Activated naive CD4-positive, alpha-beta T cell treated with anti-CD3 and anti-CD28 coated beads for 36 hours (primary cell): ENCODE measurements around the gene ABHD12B. TPM values are rescaled to one million over a fixed set of nuclear protein-coding genes. Genes with fewer than 3 reads are reported as not detected.

Experiments used
- CTCF ChIA-PET: fragments of 350-600 bp; sonication (Branson Sonifier 250); formaldehyde crosslinking; loops from one replicate; lab custom pipeline; 2021; ENCODE audit warnings: antibody characterized with exemption; lab: Charles Lee
- DNase-seq: peaks from one replicate; pipeline ENCODE4 v3.0.0-alpha.2; 2020
- H3K27ac Mint-ChIP-seq: one replicate; pipeline ENCODE4 v1.8.0; 2021; ENCODE audit warnings: mild to moderate bottlenecking, mixed read lengths
- H3K27me3 Mint-ChIP-seq: one replicate; pipeline ENCODE4 v1.8.0; 2021; ENCODE audit warnings: low read depth, mixed read lengths
- H3K36me3 Mint-ChIP-seq: one replicate; pipeline ENCODE4 v1.8.0; 2021; ENCODE audit warnings: low read depth, mixed read lengths
- H3K4me1 Mint-ChIP-seq: one replicate; pipeline ENCODE4 v1.8.0; 2021; ENCODE audit warnings: low read depth, mixed read lengths
- H3K4me3 Mint-ChIP-seq: one replicate; pipeline ENCODE4 v1.8.0; 2021; ENCODE audit warnings: mild to moderate bottlenecking, moderate library complexity, mixed read lengths
- H3K9me3 Mint-ChIP-seq: one replicate; pipeline ENCODE4 v1.8.0; 2021; ENCODE audit warnings: mixed read lengths
- intact Hi-C: fragments of 100-400 bp; cut with micrococcal nuclease; formaldehyde crosslinking; loops from one replicate; pipeline ENCODE4 v1.15.1; 2023
- total RNA-seq, 2 experiments: library from RNA; stranded (reverse); gene quantifications; one replicate each; pipeline ENCODE4 v1.2.3, GENCODE V29; 2021

Gene ABHD12B
- total RNA-seq, 2 experiments from 2014 or later = not detected

GRCh38 chr14:50845166-50845565, 26.7 kb upstream of the ABHD12B start:
- H3K4me3 Mint-ChIP-seq = no peak overlapping the region
- no peak for DNase-seq
- H3K27ac Mint-ChIP-seq = no peak overlapping the region
- H3K9me3 Mint-ChIP-seq = no peaks in the 10 kb centered on the region
- intact Hi-C loops = no loop called here
- CTCF ChIA-PET = interaction anchor here (4.8 kb wide), 1 partner anchor 14 kb away, joined by 28 read pairs; no protein-coding TSS in a partner anchor
- no peaks in the 10 kb centered on the region for H3K36me3 Mint-ChIP-seq
- H3K27me3 Mint-ChIP-seq = no peaks in the 10 kb centered on the region
- no peaks in the 10 kb centered on the region for H3K4me1 Mint-ChIP-seq

- Mint-ChIP-seq H3K4me1 (no peaks in the 10 kb centered on the region), H3K27ac (no peak overlapping the region), H3K27me3 (no peaks in the 10 kb centered on the region), H3K36me3 (no peaks in the 10 kb centered on the region), H3K4me3 (no peak overlapping the region), H3K9me3 (no peaks in the 10 kb centered on the region)
- intact Hi-C loops = no loop called here
- DNase-seq = no peak
- CTCF ChIA-PET = interaction anchor here (0.7 to 4.8 kb wide), 4 partner anchors 10 to 58 kb away, joined by 3 to 28 read pairs (median 3); no protein-coding TSS in a partner anchor
Measured at GRCh38 chr14:50846226-50846880, 25.5 kb upstream of the ABHD12B start.

- Mint-ChIP-seq H3K4me1 (peaks cover 2% of the 10 kb centered on the region), H3K4me3 (no peak overlapping the region), H3K27me3 (no peaks in the 10 kb centered on the region), H3K9me3 (no peaks in the 10 kb centered on the region), H3K27ac (no peak overlapping the region), H3K36me3 (no peaks in the 10 kb centered on the region)
- no peak for DNase-seq
- CTCF ChIA-PET = interaction anchor here (1.1 to 1.2 kb wide), 2 partner anchors 15 to 59 kb away, joined by 3 read pairs; no protein-coding TSS in a partner anchor
- intact Hi-C loops = no loop called here
Measured at GRCh38 chr14:50853891-50854290, 18.0 kb upstream of the ABHD12B start.

- Mint-ChIP-seq H3K36me3 (no peaks in the 10 kb centered on the region), H3K4me1 (peaks cover 6% of the 10 kb centered on the region), H3K27ac (no peak overlapping the region), H3K4me3 (no peak overlapping the region), H3K9me3 (no peaks in the 10 kb centered on the region), H3K27me3 (no peaks in the 10 kb centered on the region)
- DNase-seq = no peak
- intact Hi-C loops = no loop called here
- CTCF ChIA-PET = interaction anchor here (0.5 to 1.2 kb wide), 3 partner anchors 15 to 139 kb away, joined by 3 read pairs; no protein-coding TSS in a partner anchor
Measured at GRCh38 chr14:50854521-50854920, 17.3 kb upstream of the ABHD12B start.

- H3K4me3 Mint-ChIP-seq = no peak overlapping the region
- H3K27me3 Mint-ChIP-seq = no peaks in the 10 kb centered on the region
- H3K36me3 Mint-ChIP-seq = no peaks in the 10 kb centered on the region
- intact Hi-C loops = no loop called here
- no peak overlapping the region for H3K27ac Mint-ChIP-seq
- no peaks in the 10 kb centered on the region for H3K9me3 Mint-ChIP-seq
- H3K4me1 Mint-ChIP-seq = peaks cover 12% of the 10 kb centered on the region
- CTCF ChIA-PET = no interaction called here
- no peak for DNase-seq
Measured at GRCh38 chr14:50855558-50855957, 16.3 kb upstream of the ABHD12B start.

GRCh38 chr14:50856660-50857059, 15.2 kb upstream of the ABHD12B start:
- Mint-ChIP-seq H3K4me1 (peaks cover 12% of the 10 kb centered on the region), H3K9me3 (no peaks in the 10 kb centered on the region), H3K27me3 (no peaks in the 10 kb centered on the region), H3K36me3 (no peaks in the 10 kb centered on the region), H3K27ac (no peak overlapping the region), H3K4me3 (no peak overlapping the region)
- intact Hi-C loops = no loop called here
- CTCF ChIA-PET = interaction anchor here (0.6 to 8.0 kb wide), 5 partner anchors 8 to 314 kb away, joined by 3 to 143 read pairs (median 3); no protein-coding TSS in a partner anchor
- DNase-seq = no peak

GRCh38 chr14:50859296-50859624, 12.6 kb upstream of the ABHD12B start:
- CTCF ChIA-PET = interaction anchor here (0.6 to 8.0 kb wide), 21 partner anchors 8 to 1100 kb away, joined by 3 to 143 read pairs (median 10); partner anchors contain the start of gene NIN
- Mint-ChIP-seq H3K4me3 (peak overlapping the region; percentile 80), H3K4me1 (peaks cover 10% of the 10 kb centered on the region), H3K27me3 (no peaks in the 10 kb centered on the region), H3K27ac (no peak overlapping the region), H3K36me3 (no peaks in the 10 kb centered on the region), H3K9me3 (no peaks in the 10 kb centered on the region)
- no peak for DNase-seq
- intact Hi-C loops = loop anchor here (2.0 kb wide), 1 partner anchor 46 kb away; no protein-coding TSS in a partner anchor

- peak; percentile 96 for DNase-seq
- CTCF ChIA-PET = interaction anchor here (0.5 to 8.0 kb wide), 48 partner anchors 9 to 728 kb away, joined by 3 to 143 read pairs (median 5); partner anchors contain the start of genes ATL1 and NIN
- Mint-ChIP-seq H3K4me1 (peaks cover 10% of the 10 kb centered on the region), H3K27me3 (no peaks in the 10 kb centered on the region), H3K27ac (peak overlapping the region; percentile 36), H3K4me3 (peak overlapping the region; percentile 80), H3K9me3 (no peaks in the 10 kb centered on the region), H3K36me3 (no peaks in the 10 kb centered on the region)
- intact Hi-C loops = loop anchor here (1.0 to 5.0 kb wide), 13 partner anchors 29 to 539 kb away; partner anchors contain the start of genes NIN, SAV1 and TRIM9
Measured at GRCh38 chr14:50860478-50861086, 11.3 kb upstream of the ABHD12B start.

- Mint-ChIP-seq H3K4me1 (peaks cover 10% of the 10 kb centered on the region), H3K27ac (no peak overlapping the region), H3K36me3 (no peaks in the 10 kb centered on the region), H3K27me3 (peaks cover 3% of the 10 kb centered on the region), H3K9me3 (no peaks in the 10 kb centered on the region), H3K4me3 (no peak overlapping the region)
- intact Hi-C loops = loop anchor here (5.0 kb wide), 1 partner anchor 235 kb away; the partner anchor contains the start of gene TRIM9
- DNase-seq = no peak
- CTCF ChIA-PET = interaction anchor here (0.6 to 8.0 kb wide), 7 partner anchors 9 to 105 kb away, joined by 3 to 143 read pairs (median 4); no protein-coding TSS in a partner anchor
Measured at GRCh38 chr14:50862036-50862570, 9.8 kb upstream of the ABHD12B start.

- no peaks in the 10 kb centered on the region for H3K36me3 Mint-ChIP-seq
- intact Hi-C loops = loop anchor here (5.0 kb wide), 1 partner anchor 233 kb away; the partner anchor contains the start of gene TRIM9
- CTCF ChIA-PET = interaction anchor here (8.0 kb wide), 1 partner anchor 88 kb away, joined by 143 read pairs; no protein-coding TSS in a partner anchor
- no peak overlapping the region for H3K27ac Mint-ChIP-seq
- H3K27me3 Mint-ChIP-seq = peaks cover 15% of the 10 kb centered on the region
- DNase-seq = no peak
- H3K4me1 Mint-ChIP-seq = peaks cover 9% of the 10 kb centered on the region
- H3K9me3 Mint-ChIP-seq = no peaks in the 10 kb centered on the region
- H3K4me3 Mint-ChIP-seq = no peak overlapping the region
Measured at GRCh38 chr14:50864237-50864636, 7.6 kb upstream of the ABHD12B start.

GRCh38 chr14:50864946-50865345, 6.9 kb upstream of the ABHD12B start:
- Mint-ChIP-seq H3K4me3 (no peak overlapping the region), H3K27me3 (peaks cover 21% of the 10 kb centered on the region), H3K9me3 (no peaks in the 10 kb centered on the region), H3K27ac (no peak overlapping the region), H3K4me1 (peaks cover 5% of the 10 kb centered on the region), H3K36me3 (no peaks in the 10 kb centered on the region)
- no peak for DNase-seq
- CTCF ChIA-PET = interaction anchor here (1.2 kb wide), 1 partner anchor 79 kb away, joined by 3 read pairs; no protein-coding TSS in a partner anchor
- intact Hi-C loops = loop anchor here (5.0 kb wide), 1 partner anchor 232 kb away; the partner anchor contains the start of gene TRIM9
